ENCODE data around the gene ZDHHC17. TPM values are rescaled to one million over a fixed set of nuclear protein-coding genes. Genes with fewer than 3 reads are reported as not detected.
"Not testable (repeated sequence)": the region's sequence is repeated elsewhere in the genome, so short reads cannot be mapped to it uniquely, and the experiment has no call there.

The ZDHHC17 gene
- total RNA-seq, 1 donor from 2014 or later: 26.1 TPM

DNA sequence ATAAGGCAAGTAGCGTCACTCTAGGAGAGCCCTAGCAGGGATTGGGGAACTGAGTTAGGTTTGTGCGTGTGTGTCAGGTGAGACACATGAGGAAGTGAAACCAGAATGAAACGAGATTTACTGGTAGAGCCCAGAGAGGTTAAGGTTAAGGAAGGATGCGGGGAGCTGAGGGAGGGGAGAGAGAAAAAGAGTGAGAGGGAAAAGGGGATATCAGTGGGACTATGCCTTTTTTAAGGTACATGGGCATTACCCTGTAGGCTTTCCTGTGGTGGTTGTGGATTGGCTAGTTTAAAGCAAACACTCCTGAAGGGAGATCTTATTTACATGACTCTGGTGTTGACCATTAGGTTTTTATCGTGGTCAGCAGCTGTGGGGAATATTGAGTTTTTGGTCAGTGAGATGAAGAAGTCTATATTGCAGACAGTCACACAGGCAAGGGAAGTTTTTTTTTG is 13.9 kb downstream of the ZDHHC17 start:
- DNase-seq (ENCODE audit: low read depth) (no peak), FAIRE-seq (no peak)
- TF ChIP-seq, protein P1, sequence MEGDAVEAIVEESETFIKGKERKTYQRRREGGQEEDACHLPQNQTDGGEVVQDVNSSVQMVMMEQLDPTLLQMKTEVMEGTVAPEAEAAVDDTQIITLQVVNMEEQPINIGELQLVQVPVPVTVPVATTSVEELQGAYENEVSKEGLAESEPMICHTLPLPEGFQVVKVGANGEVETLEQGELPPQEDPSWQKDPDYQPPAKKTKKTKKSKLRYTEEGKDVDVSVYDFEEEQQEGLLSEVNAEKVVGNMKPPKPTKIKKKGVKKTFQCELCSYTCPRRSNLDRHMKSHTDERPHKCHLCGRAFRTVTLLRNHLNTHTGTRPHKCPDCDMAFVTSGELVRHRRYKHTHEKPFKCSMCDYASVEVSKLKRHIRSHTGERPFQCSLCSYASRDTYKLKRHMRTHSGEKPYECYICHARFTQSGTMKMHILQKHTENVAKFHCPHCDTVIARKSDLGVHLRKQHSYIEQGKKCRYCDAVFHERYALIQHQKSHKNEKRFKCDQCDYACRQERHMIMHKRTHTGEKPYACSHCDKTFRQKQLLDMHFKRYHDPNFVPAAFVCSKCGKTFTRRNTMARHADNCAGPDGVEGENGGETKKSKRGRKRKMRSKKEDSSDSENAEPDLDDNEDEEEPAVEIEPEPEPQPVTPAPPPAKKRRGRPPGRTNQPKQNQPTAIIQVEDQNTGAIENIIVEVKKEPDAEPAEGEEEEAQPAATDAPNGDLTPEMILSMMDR (IDR thresholded peaks at IDR 0.05; ENCODE audit: insufficient read depth, low read length, severe bottlenecking): no peak
- Histone ChIP-seq H3K27me3 (ENCODE audit: control insufficient read depth, insufficient read depth, low read length) (no peaks in the 10 kb centered on the region), H3K36me3 (ENCODE audit: control insufficient read depth, insufficient read depth, low read length) (no peaks in the 10 kb centered on the region), H3K4me3 (ENCODE audit: low read depth, low read length) (no peak overlapping the region)

DNA sequence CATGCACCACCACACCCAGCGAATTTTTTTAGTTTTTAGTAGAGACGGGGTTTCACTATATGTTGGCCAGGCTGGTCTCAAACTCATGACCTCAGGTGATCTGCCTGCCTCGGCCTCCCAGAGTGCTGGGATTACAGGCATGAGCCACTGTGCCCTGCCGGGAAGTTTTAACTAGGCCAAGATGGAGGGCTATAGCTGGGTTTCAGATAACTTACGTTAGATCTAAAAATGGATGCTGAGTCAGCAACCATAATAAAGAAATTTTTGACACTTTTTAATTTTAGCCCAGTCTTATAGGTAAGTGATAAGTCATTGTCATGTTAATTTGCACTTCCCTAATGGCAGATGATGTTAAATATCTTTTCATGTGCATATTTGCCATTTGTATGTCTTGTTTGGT is 14.4 kb downstream of the ZDHHC17 start:
- H3K4me3 ChIP-seq (ENCODE audit: low read depth, low read length): no peak overlapping the region
- no peaks in the 10 kb centered on the region for H3K27me3 ChIP-seq (ENCODE audit: control insufficient read depth, insufficient read depth, low read length)
- H3K36me3 ChIP-seq (ENCODE audit: control insufficient read depth, insufficient read depth, low read length): no peaks in the 10 kb centered on the region
- TF ChIP-seq, protein P1 (IDR thresholded peaks at IDR 0.05; ENCODE audit: insufficient read depth, low read length, severe bottlenecking): no peak
- FAIRE-seq (no peak), DNase-seq (ENCODE audit: low read depth) (no peak)

DNA sequence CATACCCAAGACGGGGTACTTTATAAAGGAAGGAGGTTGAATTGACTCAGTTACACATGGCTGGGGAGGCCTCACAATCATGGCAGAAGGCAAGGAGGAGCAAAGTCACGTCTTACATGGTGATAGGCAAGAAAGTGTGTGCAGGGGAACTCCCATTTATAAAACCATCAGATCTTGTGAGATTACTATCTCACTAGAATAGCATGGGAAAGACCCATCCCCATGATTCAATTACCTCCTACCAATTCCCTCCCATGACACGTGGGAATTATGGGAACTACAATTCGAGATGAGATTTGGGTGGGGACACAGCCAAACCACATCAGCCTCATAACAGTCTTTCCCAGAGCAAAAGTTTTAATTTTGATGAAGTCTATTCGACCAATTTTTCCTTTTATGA is 15.4 kb downstream of the ZDHHC17 start:
- not testable (repeated sequence) for DNase-seq (ENCODE audit: low read depth); H3K4me3 ChIP-seq (ENCODE audit: low read depth, low read length); H3K36me3 ChIP-seq (ENCODE audit: control insufficient read depth, insufficient read depth, low read length); FAIRE-seq; H3K27me3 ChIP-seq (ENCODE audit: control insufficient read depth, insufficient read depth, low read length)

DNA sequence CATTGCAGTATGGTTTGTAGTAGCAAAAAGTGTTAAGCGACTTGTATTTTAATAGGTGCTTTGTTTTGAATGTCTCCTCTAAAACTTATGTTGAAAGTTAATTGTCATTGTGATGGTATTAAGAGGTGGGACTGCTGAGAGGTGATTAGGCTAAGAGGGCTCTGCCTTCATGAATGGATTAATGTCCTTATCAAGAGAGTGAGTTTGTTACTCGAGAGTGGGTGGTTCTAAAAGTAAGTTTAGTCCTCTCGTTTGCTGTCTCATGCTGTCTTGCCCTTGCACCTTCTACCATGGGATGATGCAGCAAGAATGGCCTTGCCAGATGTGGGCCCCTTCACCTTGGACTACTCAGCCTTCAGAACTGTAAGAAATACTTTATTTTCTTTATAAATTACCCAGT is 17.4 kb downstream of the ZDHHC17 start:
- TF ChIP-seq, protein P1 (IDR thresholded peaks at IDR 0.05; ENCODE audit: insufficient read depth, low read length, severe bottlenecking): no peak
- Histone ChIP-seq H3K36me3 (ENCODE audit: control insufficient read depth, insufficient read depth, low read length) (no peaks in the 10 kb centered on the region), H3K4me3 (ENCODE audit: low read depth, low read length) (no peak overlapping the region), H3K27me3 (ENCODE audit: control insufficient read depth, insufficient read depth, low read length) (no peaks in the 10 kb centered on the region)
- FAIRE-seq (no peak), DNase-seq (ENCODE audit: low read depth) (no peak)

DNA sequence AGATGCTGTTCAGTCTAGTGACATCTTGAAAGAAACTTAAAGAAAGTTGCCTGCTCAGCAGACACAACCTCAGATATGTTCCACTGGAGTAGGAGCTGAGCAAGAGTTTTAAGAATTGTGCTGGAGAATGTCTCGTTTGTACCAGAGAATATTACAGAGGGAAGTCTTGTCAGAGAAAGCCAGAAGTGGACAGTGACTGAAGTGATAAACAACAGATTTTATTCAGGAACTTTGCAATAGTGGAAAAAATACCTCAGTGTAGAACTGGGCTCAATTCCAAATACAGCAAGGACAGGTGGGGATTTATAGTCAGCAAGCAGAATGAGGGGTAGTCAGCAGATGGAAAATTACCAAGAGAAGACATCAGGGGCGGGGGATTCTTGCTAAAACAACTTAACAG is 18.6 kb downstream of the ZDHHC17 start:
- Histone ChIP-seq H3K4me3 (ENCODE audit: low read depth, low read length) (no peak overlapping the region), H3K36me3 (ENCODE audit: control insufficient read depth, insufficient read depth, low read length) (no peaks in the 10 kb centered on the region), H3K27me3 (ENCODE audit: control insufficient read depth, insufficient read depth, low read length) (no peaks in the 10 kb centered on the region)
- FAIRE-seq (no peak), DNase-seq (ENCODE audit: low read depth) (no peak)
- TF ChIP-seq, protein P1 (IDR thresholded peaks at IDR 0.05; ENCODE audit: insufficient read depth, low read length, severe bottlenecking): no peak

DNA sequence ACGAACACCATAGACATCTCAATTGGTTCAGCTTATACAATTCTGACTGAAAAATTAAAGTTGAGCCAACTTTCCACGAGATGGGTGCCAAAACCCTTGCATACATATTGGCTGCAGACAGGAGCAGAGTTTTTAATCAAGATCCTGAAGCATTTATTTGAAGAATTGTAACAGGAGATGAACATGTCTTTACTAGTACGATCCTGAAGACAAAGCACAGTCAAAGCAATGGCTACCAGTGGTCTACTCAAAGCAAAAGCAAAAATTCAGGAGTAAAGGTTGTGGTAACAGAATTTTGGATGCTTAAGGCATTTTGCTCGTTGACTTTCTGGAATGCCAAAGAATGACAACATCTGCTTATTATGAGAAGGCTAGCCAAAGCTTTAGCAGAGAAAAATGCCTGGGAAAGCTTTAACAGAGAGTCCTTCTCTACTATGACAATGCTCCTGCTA is 20.7 kb downstream of the ZDHHC17 start:
- DNase-seq (ENCODE audit: low read depth): peak; percentile 25
- H3K27me3 ChIP-seq (ENCODE audit: control insufficient read depth, insufficient read depth, low read length): no peaks in the 10 kb centered on the region
- no peak for FAIRE-seq
- H3K36me3 ChIP-seq (ENCODE audit: control insufficient read depth, insufficient read depth, low read length): no peaks in the 10 kb centered on the region
- TF ChIP-seq, protein P1 (IDR thresholded peaks at IDR 0.05; ENCODE audit: insufficient read depth, low read length, severe bottlenecking): no peak
- H3K4me3 ChIP-seq (ENCODE audit: low read depth, low read length): no peak overlapping the region

Data from bronchial epithelial cell (primary cell).